GM23248 (cell line): ENCODE measurements around the gene LGR5. TPM values are rescaled to one million over a fixed set of nuclear protein-coding genes. Genes with fewer than 3 reads are reported as not detected.

Experiments
- DNase-seq: peaks from one replicate; pipeline ENCODE4 v3.0.0-alpha.2; 2015
- H2AFZ ChIP-seq: fragments of 200-600 bp; sonication (generic); 2 replicates; pipeline ENCODE4 v1.6.1; 2016; ENCODE audit warnings: antibody characterized with exemption
- H3F3A ChIP-seq: fragments of 200-600 bp; sonication (generic); 2 replicates; pipeline ENCODE4 v1.6.1; 2016; ENCODE audit warnings: mild to moderate bottlenecking, antibody characterized with exemption, mixed run types; ENCODE audit not compliant: insufficient read depth
- H3K27ac ChIP-seq: fragments of 200-600 bp; sonication (generic); 2 replicates; pipeline ENCODE4 v1.5.1; 2016; ENCODE audit warnings: mild to moderate bottlenecking
- H3K27me3 ChIP-seq: fragments of 200-600 bp; sonication (generic); replicated peaks from 2 replicates; pipeline ENCODE4 v1.6.1; 2016; ENCODE audit warnings: mild to moderate bottlenecking; ENCODE audit not compliant: insufficient read depth
- H3K36me3 ChIP-seq: fragments of 200-600 bp; sonication (generic); 2 replicates; pipeline ENCODE4 v1.6.1; 2016; ENCODE audit warnings: low read depth, mild to moderate bottlenecking
- H3K4me1 ChIP-seq: fragments of 200-600 bp; sonication (generic); 2 replicates; pipeline ENCODE4 v1.6.1; 2016; ENCODE audit warnings: mild to moderate bottlenecking; ENCODE audit not compliant: insufficient read depth
- H3K4me2 ChIP-seq: fragments of 200-600 bp; sonication (generic); one replicate; pipeline ENCODE4 v1.6.1; 2016; ENCODE audit warnings: mild to moderate bottlenecking; ENCODE audit not compliant: unreplicated experiment
- H3K4me3 ChIP-seq: fragments of 200-600 bp; sonication (generic); 2 replicates; pipeline ENCODE4 v1.5.1; 2016; ENCODE audit warnings: mild to moderate bottlenecking
- H3K79me2 ChIP-seq: fragments of 200-600 bp; sonication (generic); 2 replicates; pipeline ENCODE4 v1.6.1; 2016; ENCODE audit warnings: mild to moderate bottlenecking; ENCODE audit not compliant: insufficient read depth
- H3K9ac ChIP-seq: fragments of 200-600 bp; sonication (generic); 2 replicates; pipeline ENCODE4 v1.6.1; 2016; ENCODE audit warnings: mild to moderate bottlenecking
- H3K9me2 ChIP-seq: fragments of 200-600 bp; sonication (generic); 2 replicates; pipeline ENCODE4 v1.6.1; 2016; ENCODE audit warnings: mixed run types, mild to moderate bottlenecking, moderate library complexity; ENCODE audit not compliant: insufficient read depth
- H3K9me3 ChIP-seq: fragments of 200-600 bp; sonication (generic); one replicate; pipeline ENCODE4 v1.6.1; 2017; ENCODE audit warnings: low read depth
- H4K20me1 ChIP-seq: fragments of 200-600 bp; sonication (generic); 2 replicates; pipeline ENCODE4 v1.6.0; 2016; ENCODE audit not compliant: insufficient read depth
- EZH2 ChIP-seq: fragments of 200-600 bp; sonication (generic); IDR thresholded peaks from 2 replicates; pipeline ENCODE4 v1.6.1; 2018; ENCODE audit warnings: antibody characterized with exemption, mild to moderate bottlenecking; ENCODE audit not compliant: insufficient read depth, poor library complexity, severe bottlenecking
- EZH2phosphoT487 ChIP-seq: fragments of 200-600 bp; sonication (generic); IDR thresholded peaks from 2 replicates; pipeline ENCODE4 v1.6.1; 2018; ENCODE audit warnings: antibody characterized with exemption, moderate library complexity, mild to moderate bottlenecking, low read depth; ENCODE audit not compliant: insufficient read depth
- WGBS, 2 experiments: methylation state at CpG; one replicate each; pipeline ENCODE4 v1.1.6; 2015 to 2017; ENCODE audit warnings: low lambda C conversion rate in 2 of 2, low coverage in 1 of 2; ENCODE audit errors: missing lambda C conversion rate in 2 of 2; 5-methylcytosine and 5-hydroxymethylcytosine counted together
- in situ Hi-C: fragments of 300-500 bp; cut with MboI; formaldehyde crosslinking; loops from 2 replicates; pipeline ENCODE4 v1.15.0; 2020
- polyA plus RNA-seq: library from polyadenylated mRNA; unstranded; fragments of >200 nt; fragmentation: Nextera tagmentation; extraction: Ambion mirVana; gene quantifications from 2 replicates; pipeline ENCODE4 v1.2.1, GENCODE V29; 2016
- total RNA-seq: library from RNA; depleted of rRNA; stranded (reverse); fragments of >200 nt; shearing (Covaris generic); gene quantifications from 2 replicates; pipeline ENCODE4 v1.2.3, GENCODE V29; 2014

Gene LGR5
- total and polyA plus RNA-seq, 2 experiments from 2014 or later, result not detected

DNA sequence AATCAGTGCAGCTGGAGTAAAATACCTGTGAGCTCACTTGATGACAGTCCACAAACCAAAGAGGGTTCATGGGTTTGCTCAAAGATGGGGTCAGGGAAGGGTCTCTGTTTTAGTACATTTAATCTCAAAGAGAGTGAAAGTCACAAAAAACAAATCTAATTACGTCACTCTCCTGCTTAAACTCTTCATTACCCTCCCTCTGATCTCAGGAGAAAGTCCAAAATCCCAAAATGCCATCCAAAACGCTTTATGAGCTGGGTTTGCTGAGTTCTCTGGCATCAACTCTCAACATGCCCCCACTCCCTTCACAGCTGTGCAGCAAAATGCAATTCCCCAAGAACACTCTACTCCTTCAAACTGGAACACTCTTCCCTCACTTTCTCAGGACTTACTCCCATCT, 40.4 kb upstream of the LGR5 start:
- peaks cover 4% of the 10 kb centered on the region; the same call in 1 of the 2 replicates for H3F3A ChIP-seq
- in situ Hi-C loops, result no loop called here
- peaks cover 11% of the 10 kb centered on the region for H3K4me1 ChIP-seq
- DNase-seq, result no peak
- no peak overlapping the region for H3K27ac ChIP-seq
- H3K9ac ChIP-seq, result no peak overlapping the region
- H3K27me3 ChIP-seq, result no peaks in the 10 kb centered on the region
- no peaks in the 10 kb centered on the region for H4K20me1 ChIP-seq
- no peaks in the 10 kb centered on the region for H3K9me2 ChIP-seq
- no peak overlapping the region for H3K4me3 ChIP-seq
- H3K9me3 ChIP-seq, result no peaks in the 10 kb centered on the region
- no peak overlapping the region for H3K4me2 ChIP-seq
- 34 to 38% methylated on average over 2 of the region's 2 CpGs for WGBS, 2 experiments
- H3K36me3 ChIP-seq, result no peaks in the 10 kb centered on the region
- H3K79me2 ChIP-seq, result no peaks in the 10 kb centered on the region
- H2AFZ ChIP-seq, result no peak overlapping the region
- TF ChIP-seq EZH2phosphoT487 (no peak), EZH2 (no peak)

DNA sequence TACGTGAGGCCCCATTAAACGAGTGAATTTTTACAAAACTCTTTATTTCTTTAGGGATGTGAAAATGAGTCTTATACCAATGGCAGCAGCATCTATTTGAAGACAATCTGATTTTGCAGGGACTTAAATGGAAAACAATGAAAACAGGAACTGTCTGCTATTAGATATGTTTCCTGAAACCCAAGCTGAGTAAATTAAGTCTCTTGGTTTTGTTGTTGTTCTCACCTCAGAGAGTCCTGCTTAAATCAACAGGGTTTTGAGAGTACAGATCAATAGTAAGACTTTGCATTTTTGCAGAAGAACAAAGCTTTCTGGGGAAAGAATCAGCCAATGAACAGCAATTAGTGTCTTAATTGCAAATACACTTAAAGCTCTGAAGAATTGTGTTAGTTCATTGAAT, 39.1 kb upstream of the LGR5 start:
- H3K9me3 ChIP-seq, result no peaks in the 10 kb centered on the region
- H3K9ac ChIP-seq, result no peak overlapping the region
- in situ Hi-C loops, result loop anchor here (25.0 kb wide), 1 partner anchor 337 kb away; no protein-coding TSS in a partner anchor
- H3K9me2 ChIP-seq, result no peaks in the 10 kb centered on the region
- no peaks in the 10 kb centered on the region for H3K27me3 ChIP-seq
- peaks cover 4% of the 10 kb centered on the region; the same call in 1 of the 2 replicates for H3F3A ChIP-seq
- H3K4me3 ChIP-seq, result no peak overlapping the region
- DNase-seq, result no peak
- TF ChIP-seq EZH2 (no peak), EZH2phosphoT487 (no peak)
- no peaks in the 10 kb centered on the region for H3K79me2 ChIP-seq
- H3K4me1 ChIP-seq, result peaks cover 11% of the 10 kb centered on the region
- 76 to 89% methylated on average over 2 of the region's 2 CpGs for WGBS, 2 experiments
- H3K27ac ChIP-seq, result no peak overlapping the region
- H3K4me2 ChIP-seq, result no peak overlapping the region
- H3K36me3 ChIP-seq, result no peaks in the 10 kb centered on the region
- no peaks in the 10 kb centered on the region for H4K20me1 ChIP-seq
- H2AFZ ChIP-seq, result no peak overlapping the region

DNA sequence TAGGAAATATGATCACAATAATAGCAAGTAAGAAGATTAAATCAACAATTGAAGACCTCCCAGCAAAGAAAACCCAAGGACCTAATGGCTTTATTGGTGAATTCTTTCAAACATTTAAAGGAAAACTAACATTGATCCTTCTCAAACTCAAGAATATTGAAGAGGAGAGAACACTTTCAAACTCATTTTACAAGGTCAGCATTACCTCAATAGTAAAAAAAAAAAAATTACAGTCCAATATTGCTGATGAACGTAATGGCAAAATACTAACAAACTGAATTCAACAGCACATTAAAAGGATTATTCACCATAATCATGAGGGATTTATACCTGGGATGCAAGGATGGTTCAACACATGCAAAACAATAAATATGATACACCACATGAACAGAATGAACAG, 33.7 kb upstream of the LGR5 start:
- H3K79me2 ChIP-seq, result no peaks in the 10 kb centered on the region
- TF ChIP-seq EZH2, result no peak
- TF ChIP-seq EZH2phosphoT487, result no peak
- H4K20me1 ChIP-seq, result no peaks in the 10 kb centered on the region
- no peak for DNase-seq
- H3K4me2 ChIP-seq, result no peak overlapping the region
- H3K9ac ChIP-seq, result no peak overlapping the region
- H3K27ac ChIP-seq, result no peak overlapping the region
- no peak overlapping the region for H2AFZ ChIP-seq
- H3K4me1 ChIP-seq, result no peaks in the 10 kb centered on the region
- no peak overlapping the region for H3K4me3 ChIP-seq
- no peaks in the 10 kb centered on the region for H3F3A ChIP-seq
- in situ Hi-C loops, result loop anchor here (25.0 kb wide), 1 partner anchor 331 kb away; no protein-coding TSS in a partner anchor
- WGBS, 2 experiments, result 60 to 67% methylated on average over 1 of the region's 1 CpG
- H3K9me2 ChIP-seq, result no peaks in the 10 kb centered on the region
- no peaks in the 10 kb centered on the region for H3K27me3 ChIP-seq
- H3K9me3 ChIP-seq, result no peaks in the 10 kb centered on the region
- no peaks in the 10 kb centered on the region for H3K36me3 ChIP-seq

DNA sequence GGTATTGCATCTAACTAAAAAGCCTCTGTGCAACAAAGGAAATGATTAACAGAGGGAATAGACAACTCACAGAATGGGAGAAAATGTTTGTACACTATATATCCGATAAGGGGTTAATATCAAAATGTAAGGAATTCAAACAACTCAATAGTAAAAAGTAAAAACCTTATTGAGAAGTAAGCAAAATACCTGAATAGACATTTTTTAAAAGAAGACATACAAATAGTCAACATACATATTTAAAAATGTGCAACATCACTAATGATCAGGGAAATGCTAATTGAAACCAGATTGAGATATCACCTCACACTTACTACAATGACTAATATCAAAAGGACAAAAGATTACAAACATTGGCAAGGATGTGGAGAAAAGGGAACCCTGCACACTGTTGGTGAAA, 31.9 kb upstream of the LGR5 start:
- H3K27me3 ChIP-seq, result no peaks in the 10 kb centered on the region
- TF ChIP-seq EZH2phosphoT487, result no peak
- no peak for TF ChIP-seq EZH2
- no peak overlapping the region for H2AFZ ChIP-seq
- H3K4me1 ChIP-seq, result no peaks in the 10 kb centered on the region
- H3K27ac ChIP-seq, result no peak overlapping the region
- H3K36me3 ChIP-seq, result no peaks in the 10 kb centered on the region
- H3K9me2 ChIP-seq, result no peaks in the 10 kb centered on the region
- no peaks in the 10 kb centered on the region for H4K20me1 ChIP-seq
- WGBS, 2 experiments, result 67 to 69% methylated on average over 1 of the region's 1 CpG
- no peak overlapping the region for H3K9ac ChIP-seq
- H3K4me3 ChIP-seq, result no peak overlapping the region
- no peaks in the 10 kb centered on the region for H3K9me3 ChIP-seq
- H3K4me2 ChIP-seq, result no peak overlapping the region
- no peaks in the 10 kb centered on the region for H3F3A ChIP-seq
- DNase-seq, result no peak
- H3K79me2 ChIP-seq, result no peaks in the 10 kb centered on the region
- in situ Hi-C loops, result loop anchor here (25.0 kb wide), 1 partner anchor 330 kb away; no protein-coding TSS in a partner anchor

DNA sequence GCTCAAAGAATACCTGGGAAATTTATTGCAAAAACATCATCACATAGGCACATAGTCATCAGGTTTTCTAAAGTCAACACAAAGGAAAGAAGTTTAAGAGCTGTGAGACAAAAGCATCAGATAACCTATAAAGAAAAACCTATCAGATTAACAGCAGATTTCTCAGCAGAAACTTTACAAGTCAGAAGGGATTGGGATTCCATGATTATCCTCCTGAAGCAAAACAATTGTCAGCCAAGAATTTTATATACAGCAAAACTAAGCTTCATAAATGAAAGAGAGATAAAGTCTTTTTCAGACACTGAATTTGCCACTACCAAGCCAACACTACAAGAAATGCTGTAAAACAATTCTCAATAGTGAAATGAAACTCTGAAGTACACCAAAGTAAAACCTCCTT, 28.8 kb upstream of the LGR5 start:
- Histone ChIP-seq H2AFZ (no peak overlapping the region), H3K9ac (no peak overlapping the region), H3K9me3 (no peaks in the 10 kb centered on the region), H3K79me2 (no peaks in the 10 kb centered on the region), H3K27me3 (no peaks in the 10 kb centered on the region), H3K4me2 (no peak overlapping the region), H3K4me1 (no peaks in the 10 kb centered on the region), H4K20me1 (no peaks in the 10 kb centered on the region), H3K4me3 (no peak overlapping the region), H3K27ac (no peak overlapping the region), H3K9me2 (no peaks in the 10 kb centered on the region), H3F3A (no peaks in the 10 kb centered on the region), H3K36me3 (no peaks in the 10 kb centered on the region)
- in situ Hi-C loops, result loop anchor here (25.0 kb wide), 1 partner anchor 326 kb away; no protein-coding TSS in a partner anchor
- TF ChIP-seq EZH2phosphoT487, result no peak
- TF ChIP-seq EZH2, result no peak
- DNase-seq, result no peak
